ENCODE measurements around the gene PHACTR3. TPM values are rescaled to one million over a fixed set of nuclear protein-coding genes. Genes with fewer than 3 reads are reported as not detected.

PHACTR3 gene
- total RNA-seq, 1 experiment from 2014 or later: 0.11 TPM

DNA sequence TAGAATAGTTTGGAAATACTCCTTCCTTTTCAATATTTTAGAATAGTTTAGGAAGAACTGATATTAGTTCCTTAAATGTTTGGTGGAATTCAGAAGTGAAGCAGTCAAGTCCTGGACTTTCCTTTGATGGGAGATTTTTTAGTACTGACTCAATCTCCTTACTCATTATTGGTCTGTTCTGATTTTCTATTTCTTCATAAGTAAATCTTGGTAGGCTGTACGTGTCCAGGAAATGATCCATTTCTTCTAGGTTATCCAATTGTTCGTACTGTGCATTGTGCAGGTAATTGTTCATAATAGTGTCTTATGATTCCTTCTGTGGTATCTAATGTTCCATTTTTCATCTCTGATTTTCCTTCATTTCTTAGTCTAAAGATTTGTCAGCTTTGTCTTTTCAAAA, 190.2 kb downstream of the PHACTR3 start:
- no peak overlapping the region for H3K4me3 Mint-ChIP-seq (ENCODE audit: unreplicated experiment)
- DNase-seq: no peak
- Histone ChIP-seq H3K4me3 (ENCODE audit: low read depth, low read length) (no peak overlapping the region), H3K36me3 (ENCODE audit: control insufficient read depth, insufficient read depth, low read length) (no peaks in the 10 kb centered on the region), H3K9me3 (peaks cover 17% of the 10 kb centered on the region), H3K27me3 (replicated peaks; ENCODE audit: control insufficient read depth, insufficient read depth, low read length) (no peaks in the 10 kb centered on the region), H3K4me1 (no peaks in the 10 kb centered on the region)
- no peaks in the 10 kb centered on the region for H3K36me3 Mint-ChIP-seq (ENCODE audit: insufficient read depth, unreplicated experiment)
- peaks cover 10% of the 10 kb centered on the region for H3K27me3 Mint-ChIP-seq (ENCODE audit: insufficient read depth, unreplicated experiment)
- ChIA-PET CTCF (no interaction called here), POLR2A (no interaction called here)
- intact Hi-C loops (cut with micrococcal nuclease; ENCODE audit: unreplicated experiment): no loop called here
- no peaks in the 10 kb centered on the region for H3K4me1 Mint-ChIP-seq (ENCODE audit: low read depth, unreplicated experiment)
- BruUV-seq (replicated peaks): no TSS peak
- no peak overlapping the region for H3K27ac Mint-ChIP-seq (ENCODE audit: unreplicated experiment)
- TF ChIP-seq, protein P1, sequence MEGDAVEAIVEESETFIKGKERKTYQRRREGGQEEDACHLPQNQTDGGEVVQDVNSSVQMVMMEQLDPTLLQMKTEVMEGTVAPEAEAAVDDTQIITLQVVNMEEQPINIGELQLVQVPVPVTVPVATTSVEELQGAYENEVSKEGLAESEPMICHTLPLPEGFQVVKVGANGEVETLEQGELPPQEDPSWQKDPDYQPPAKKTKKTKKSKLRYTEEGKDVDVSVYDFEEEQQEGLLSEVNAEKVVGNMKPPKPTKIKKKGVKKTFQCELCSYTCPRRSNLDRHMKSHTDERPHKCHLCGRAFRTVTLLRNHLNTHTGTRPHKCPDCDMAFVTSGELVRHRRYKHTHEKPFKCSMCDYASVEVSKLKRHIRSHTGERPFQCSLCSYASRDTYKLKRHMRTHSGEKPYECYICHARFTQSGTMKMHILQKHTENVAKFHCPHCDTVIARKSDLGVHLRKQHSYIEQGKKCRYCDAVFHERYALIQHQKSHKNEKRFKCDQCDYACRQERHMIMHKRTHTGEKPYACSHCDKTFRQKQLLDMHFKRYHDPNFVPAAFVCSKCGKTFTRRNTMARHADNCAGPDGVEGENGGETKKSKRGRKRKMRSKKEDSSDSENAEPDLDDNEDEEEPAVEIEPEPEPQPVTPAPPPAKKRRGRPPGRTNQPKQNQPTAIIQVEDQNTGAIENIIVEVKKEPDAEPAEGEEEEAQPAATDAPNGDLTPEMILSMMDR (IDR thresholded peaks at IDR 0.05; ENCODE audit: insufficient read depth in 1 of 2, low read depth in 1 of 2, low read length in 1 of 2, severe bottlenecking in 1 of 2, unreplicated experiment in 1 of 2): no peak
- H3K9me3 Mint-ChIP-seq (ENCODE audit: unreplicated experiment): peaks cover 28% of the 10 kb centered on the region

DNA sequence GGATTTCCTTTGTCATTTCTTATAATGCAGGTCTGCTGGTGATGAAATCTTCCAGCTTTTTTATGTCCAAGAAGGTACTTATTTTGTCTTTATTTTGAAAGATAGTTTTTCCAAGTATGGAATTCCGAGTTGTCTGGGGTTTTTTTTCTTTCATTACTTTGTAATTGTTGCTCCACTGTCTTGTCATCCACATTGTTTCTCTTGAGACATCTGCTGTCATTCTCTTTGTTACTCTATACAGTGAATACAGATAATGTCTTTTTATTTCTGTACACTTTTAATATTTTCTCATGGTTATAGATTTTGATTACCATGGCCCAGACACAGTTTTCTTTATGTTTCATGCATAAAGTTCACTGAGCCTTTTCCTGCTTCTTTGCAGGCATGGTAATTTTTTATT, 196.0 kb downstream of the PHACTR3 start:
- BruUV-seq (replicated peaks): no TSS peak
- Mint-ChIP-seq H3K36me3 (ENCODE audit: insufficient read depth, unreplicated experiment) (no peaks in the 10 kb centered on the region), H3K27me3 (ENCODE audit: insufficient read depth, unreplicated experiment) (peaks cover 2% of the 10 kb centered on the region), H3K4me3 (ENCODE audit: unreplicated experiment) (no peak overlapping the region), H3K27ac (ENCODE audit: unreplicated experiment) (no peak overlapping the region), H3K4me1 (ENCODE audit: low read depth, unreplicated experiment) (peaks cover 7% of the 10 kb centered on the region), H3K9me3 (ENCODE audit: unreplicated experiment) (peaks cover 59% of the 10 kb centered on the region)
- CTCF ChIA-PET: no interaction called here
- Histone ChIP-seq H3K36me3 (ENCODE audit: control insufficient read depth, insufficient read depth, low read length) (no peaks in the 10 kb centered on the region), H3K4me1 (peaks cover 9% of the 10 kb centered on the region), H3K4me3 (ENCODE audit: low read depth, low read length) (no peak overlapping the region), H3K27me3 (replicated peaks; ENCODE audit: control insufficient read depth, insufficient read depth, low read length) (no peaks in the 10 kb centered on the region), H3K9me3 (peaks cover 32% of the 10 kb centered on the region)
- intact Hi-C loops (cut with micrococcal nuclease; ENCODE audit: unreplicated experiment): no loop called here
- POLR2A ChIA-PET: no interaction called here
- TF ChIP-seq, protein P1 (IDR thresholded peaks at IDR 0.05; ENCODE audit: insufficient read depth in 1 of 2, low read depth in 1 of 2, low read length in 1 of 2, severe bottlenecking in 1 of 2, unreplicated experiment in 1 of 2): no peak
- no peak for DNase-seq

DNA sequence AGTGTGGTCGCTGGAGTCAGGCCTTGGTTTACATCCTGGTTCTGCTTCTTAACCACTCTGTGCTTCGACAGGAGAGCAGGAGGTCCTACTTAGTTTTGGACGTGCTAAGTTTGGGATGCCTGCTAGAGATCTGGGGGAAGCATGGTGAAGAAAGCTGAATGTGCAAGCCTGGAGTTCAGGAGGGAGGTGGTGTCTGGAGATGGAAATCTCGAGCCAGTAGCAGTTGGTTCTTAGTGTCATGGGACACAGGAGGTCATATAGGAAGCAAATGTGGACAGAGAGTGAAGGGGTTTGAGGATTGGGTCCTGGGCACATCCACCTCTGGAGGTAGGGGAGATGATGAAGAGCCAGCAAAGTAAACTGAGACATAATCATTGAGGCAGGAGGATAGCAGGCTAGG, 197.7 kb downstream of the PHACTR3 start:
- intact Hi-C loops (cut with micrococcal nuclease; ENCODE audit: unreplicated experiment): no loop called here
- Mint-ChIP-seq H3K36me3 (ENCODE audit: insufficient read depth, unreplicated experiment) (no peaks in the 10 kb centered on the region), H3K4me3 (ENCODE audit: unreplicated experiment) (no peak overlapping the region), H3K9me3 (ENCODE audit: unreplicated experiment) (peaks cover 50% of the 10 kb centered on the region), H3K27me3 (ENCODE audit: insufficient read depth, unreplicated experiment) (peaks cover 2% of the 10 kb centered on the region), H3K4me1 (ENCODE audit: low read depth, unreplicated experiment) (peaks cover 10% of the 10 kb centered on the region), H3K27ac (ENCODE audit: unreplicated experiment) (no peak overlapping the region)
- TF ChIP-seq, protein P1 (IDR thresholded peaks at IDR 0.05; ENCODE audit: insufficient read depth in 1 of 2, low read depth in 1 of 2, low read length in 1 of 2, severe bottlenecking in 1 of 2, unreplicated experiment in 1 of 2): no peak
- no peak overlapping the region for H3K4me3 ChIP-seq (ENCODE audit: low read depth, low read length)
- ChIA-PET POLR2A (no interaction called here), CTCF (interaction anchor here (0.6 to 1.1 kb wide), 2 partner anchors 19 to 48 kb away, joined by 3 to 4 read pairs; no protein-coding TSS in a partner anchor)
- peaks cover 11% of the 10 kb centered on the region for H3K4me1 ChIP-seq
- H3K36me3 ChIP-seq (ENCODE audit: control insufficient read depth, insufficient read depth, low read length): no peaks in the 10 kb centered on the region
- BruUV-seq (replicated peaks): no TSS peak
- no peaks in the 10 kb centered on the region for H3K27me3 ChIP-seq (replicated peaks; ENCODE audit: control insufficient read depth, insufficient read depth, low read length)
- DNase-seq: no peak
- peaks cover 15% of the 10 kb centered on the region for H3K9me3 ChIP-seq
